ENCODE results near the gene CDCA8. TPM values are rescaled to one million over a fixed set of nuclear protein-coding genes. Genes with fewer than 3 reads are reported as not detected.
A peak's percentile ranks its signal among the peaks of the same experiment; 100 is the strongest.
"Not testable (repeated sequence)": the region's sequence is repeated elsewhere in the genome, so short reads cannot be mapped to it uniquely, and the experiment has no call there.

The CDCA8 gene
- polyA plus RNA-seq, 2 of the 4 experiments (the other 2 are of a cell fraction) = 26.8 to 32.1 TPM

DNA sequence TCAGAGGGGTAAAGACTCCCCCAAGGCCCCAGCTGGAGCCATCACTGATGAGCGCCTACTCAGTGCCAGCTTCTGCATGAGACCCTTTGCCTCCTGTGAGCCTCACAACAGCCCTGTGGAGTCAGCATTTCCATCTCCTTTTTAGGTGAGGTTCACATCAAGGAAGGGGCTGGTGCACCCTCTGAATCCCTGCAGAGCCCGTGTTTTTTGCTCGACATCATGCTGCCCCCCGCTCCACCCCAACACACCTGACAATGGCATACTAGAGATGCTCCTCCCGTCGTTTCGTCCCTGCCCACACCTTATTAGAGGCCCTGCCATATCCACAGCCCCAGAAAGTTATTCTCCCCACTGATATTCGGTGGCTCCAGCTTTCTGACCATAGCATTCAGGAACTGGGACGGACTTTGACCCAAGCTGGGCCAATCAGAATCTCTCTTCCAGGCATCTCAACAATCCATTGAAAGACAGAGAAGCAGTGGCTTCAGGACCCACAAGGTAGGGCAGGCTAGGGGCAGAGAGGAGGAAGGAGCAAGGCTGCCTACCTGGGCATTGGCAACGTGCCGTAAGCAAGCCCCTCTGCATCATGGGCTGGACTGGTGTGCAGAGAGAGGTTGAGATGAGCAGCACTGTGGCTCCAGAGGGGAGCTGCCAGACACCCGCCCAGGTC is 39.9 kb downstream of the CDCA8 start:
- Histone ChIP-seq H3K9me3 (no peaks in the 10 kb centered on the region), H3K4me1 (peaks cover 4% of the 10 kb centered on the region; the same call in 1 of the 3 replicates), H3K27ac (no peak overlapping the region), H3K4me3 (no peak overlapping the region), H3K4me2 (no peak overlapping the region)
- no peak for DNase-seq (ENCODE audit: low read depth in 1 of 2, low spot score in 1 of 2)
- WGBS (ENCODE audit: missing lambda C conversion rate) = 84% methylated on average over 12 of the region's 12 CpGs
- no peak for FAIRE-seq
- ChIA-PET POLR2A (no interaction called here), CTCF (interaction anchor here (0.5 kb wide), 1 partner anchor 208 kb away, joined by 5 read pairs; no protein-coding TSS in a partner anchor)
- peak in 1 of 2 experiments; percentile 56; a peak in 3 of 6 replicates for ATAC-seq
- TF ChIP-seq, protein P1, sequence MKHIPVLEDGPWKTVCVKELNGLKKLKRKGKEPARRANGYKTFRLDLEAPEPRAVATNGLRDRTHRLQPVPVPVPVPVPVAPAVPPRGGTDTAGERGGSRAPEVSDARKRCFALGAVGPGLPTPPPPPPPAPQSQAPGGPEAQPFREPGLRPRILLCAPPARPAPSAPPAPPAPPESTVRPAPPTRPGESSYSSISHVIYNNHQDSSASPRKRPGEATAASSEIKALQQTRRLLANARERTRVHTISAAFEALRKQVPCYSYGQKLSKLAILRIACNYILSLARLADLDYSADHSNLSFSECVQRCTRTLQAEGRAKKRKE (CRISPR knock-in tag; IDR thresholded peaks at IDR 0.05; ENCODE audit: low read depth) = no peak
- no peak for TF ChIP-seq EP300 (IDR thresholded peaks at IDR 0.05)
- TF ChIP-seq CHD4 (IDR thresholded peaks at IDR 0.05; ENCODE audit: borderline replicate concordance) = no peak
- TF ChIP-seq JUNB (IDR thresholded peaks at IDR 0.05) = no peak
- no peak for TF ChIP-seq CHD2 (IDR thresholded peaks at IDR 0.05; ENCODE audit: low read length, partially characterized antibody)
- TF ChIP-seq ZC3H11A (IDR thresholded peaks at IDR 0.05) = no peak
- TF ChIP-seq RFX5 (IDR thresholded peaks at IDR 0.05) = no peak
- no peak for TF ChIP-seq CEBPB (IDR thresholded peaks at IDR 0.05)
- TF ChIP-seq FOSB (CRISPR knock-in tag; IDR thresholded peaks at IDR 0.05) = no peak
- TF ChIP-seq, protein P2, sequence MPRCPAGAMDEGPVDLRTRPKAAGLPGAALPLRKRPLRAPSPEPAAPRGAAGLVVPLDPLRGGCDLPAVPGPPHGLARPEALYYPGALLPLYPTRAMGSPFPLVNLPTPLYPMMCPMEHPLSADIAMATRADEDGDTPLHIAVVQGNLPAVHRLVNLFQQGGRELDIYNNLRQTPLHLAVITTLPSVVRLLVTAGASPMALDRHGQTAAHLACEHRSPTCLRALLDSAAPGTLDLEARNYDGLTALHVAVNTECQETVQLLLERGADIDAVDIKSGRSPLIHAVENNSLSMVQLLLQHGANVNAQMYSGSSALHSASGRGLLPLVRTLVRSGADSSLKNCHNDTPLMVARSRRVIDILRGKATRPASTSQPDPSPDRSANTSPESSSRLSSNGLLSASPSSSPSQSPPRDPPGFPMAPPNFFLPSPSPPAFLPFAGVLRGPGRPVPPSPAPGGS (IDR thresholded peaks at IDR 0.05) = no peak
- no peak for TF ChIP-seq PHF8 (IDR thresholded peaks at IDR 0.05; ENCODE audit: borderline replicate concordance, low read depth)
- no peak for TF ChIP-seq RNF2 (IDR thresholded peaks at IDR 0.05; ENCODE audit: borderline replicate concordance, low read depth)

DNA sequence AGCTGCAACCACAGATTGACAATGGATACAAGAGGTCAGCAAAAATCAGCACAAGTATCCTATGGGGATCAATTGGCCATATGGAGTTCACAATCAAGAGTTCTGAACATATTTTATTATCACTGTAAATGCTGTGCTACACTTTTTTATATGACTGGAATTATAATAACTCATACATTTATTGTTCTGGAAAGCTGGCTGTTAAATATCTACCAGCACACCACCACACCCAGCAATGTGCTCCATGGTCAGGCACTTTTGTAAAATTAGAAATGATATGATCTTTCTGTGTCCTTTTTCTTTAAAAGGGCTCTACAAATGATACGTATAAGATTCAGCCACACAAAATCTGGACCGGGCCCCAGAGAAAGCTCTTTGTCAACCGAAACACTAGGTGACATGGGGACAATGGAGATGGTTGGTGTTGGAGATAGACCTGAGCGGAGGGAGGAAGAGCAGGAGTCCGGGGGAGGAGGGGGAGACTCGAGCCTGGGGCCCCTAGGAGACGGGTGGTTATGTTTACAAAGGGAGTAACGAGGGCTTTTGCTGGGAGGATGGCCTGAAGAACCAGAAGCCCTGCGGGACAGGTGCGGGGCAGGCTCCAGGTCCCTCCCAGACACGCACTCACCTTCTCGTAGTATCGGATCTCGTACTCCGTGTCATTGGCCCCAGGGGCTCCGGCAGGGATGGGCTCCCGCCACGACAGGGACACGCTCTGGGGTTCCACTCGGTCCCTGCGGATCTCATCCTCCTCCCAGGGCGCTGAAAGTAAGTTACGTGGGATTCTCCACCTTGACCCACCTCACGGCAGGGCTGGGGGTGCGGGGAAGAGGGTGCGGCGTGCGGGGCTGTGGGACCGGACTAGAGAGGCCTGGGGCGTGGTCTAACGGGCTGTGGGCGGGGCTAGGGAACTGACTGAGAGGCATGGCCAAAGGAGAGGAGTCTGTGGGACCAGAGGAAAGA is 42.6 kb downstream of the CDCA8 start:
- no peak for ATAC-seq
- POLR2A ChIA-PET = no interaction called here

DNA sequence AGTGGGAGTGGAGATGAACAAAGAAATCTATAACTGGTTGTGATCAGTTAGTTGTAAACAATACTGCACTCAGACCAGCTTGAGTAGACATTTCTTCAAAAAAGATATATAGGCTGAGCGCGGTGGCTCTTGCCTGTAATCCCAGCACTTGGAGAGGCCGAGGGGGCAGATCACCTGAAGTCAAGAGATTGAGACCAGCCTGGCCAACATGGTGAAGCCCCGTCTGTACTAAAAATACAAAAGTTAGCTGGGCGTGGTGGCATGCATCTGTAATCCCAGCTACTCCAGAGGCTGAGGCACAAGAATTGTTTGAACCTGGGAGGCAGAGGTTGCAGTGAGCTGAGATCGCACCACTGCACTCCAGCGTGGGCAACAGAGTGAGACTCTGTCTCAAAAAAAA is 45.7 kb downstream of the CDCA8 start:
- CTCF ChIA-PET = interaction anchor here (1.0 kb wide), 1 partner anchor 22 kb away, joined by 3 read pairs; no protein-coding TSS in a partner anchor
- H3K4me3 ChIP-seq; ATAC-seq; H3K4me2 ChIP-seq; H3K27ac ChIP-seq; DNase-seq (ENCODE audit: low read depth in 1 of 2, low spot score in 1 of 2); H3K4me1 ChIP-seq; FAIRE-seq; POLR2A ChIA-PET; H3K9me3 ChIP-seq: not testable (repeated sequence)
- 60% methylated on average over 6 of the region's 7 CpGs for WGBS (ENCODE audit: missing lambda C conversion rate)

More for the DNA sequence above, 42.6 kb downstream of the CDCA8 start:
- peaks cover 4% of the 10 kb centered on the region; the same call in 1 of the 3 replicates for H3K4me1 ChIP-seq
- DNase-seq (ENCODE audit: low read depth in 1 of 2, low spot score in 1 of 2) (no peak), FAIRE-seq (no peak)
- H3K27ac ChIP-seq = no peak overlapping the region
- no peaks in the 10 kb centered on the region for H3K9me3 ChIP-seq
- TF ChIP-seq JUN (IDR thresholded peaks at IDR 0.05) (no peak), ESRRA (IDR thresholded peaks at IDR 0.05; ENCODE audit: borderline replicate concordance, low read length) (no peak), FOSL2 (IDR thresholded peaks at IDR 0.05) (no peak), FOSL2 (CRISPR knock-in tag; IDR thresholded peaks at IDR 0.05) (no peak), GATA3 (IDR thresholded peaks at IDR 0.05; ENCODE audit: borderline replicate concordance) (no peak), BHLHE40 (IDR thresholded peaks at IDR 0.05; ENCODE audit: low read depth, low read length) (no peak), JUNB (IDR thresholded peaks at IDR 0.05) (no peak), ZFP36 (IDR thresholded peaks at IDR 0.05; ENCODE audit: borderline replicate concordance, partially characterized antibody) (no peak), HEYL (CRISPR knock-in tag; IDR thresholded peaks at IDR 0.05) (no peak), RARB (CRISPR knock-in tag; IDR thresholded peaks at IDR 0.05) (no peak), RFX5 (IDR thresholded peaks at IDR 0.05) (no peak), SMC3 (IDR thresholded peaks at IDR 0.05) (no peak), CHD4 (IDR thresholded peaks at IDR 0.05; ENCODE audit: borderline replicate concordance) (no peak), CEBPB (IDR thresholded peaks at IDR 0.05) (no peak)
- TF ChIP-seq, protein P3, sequence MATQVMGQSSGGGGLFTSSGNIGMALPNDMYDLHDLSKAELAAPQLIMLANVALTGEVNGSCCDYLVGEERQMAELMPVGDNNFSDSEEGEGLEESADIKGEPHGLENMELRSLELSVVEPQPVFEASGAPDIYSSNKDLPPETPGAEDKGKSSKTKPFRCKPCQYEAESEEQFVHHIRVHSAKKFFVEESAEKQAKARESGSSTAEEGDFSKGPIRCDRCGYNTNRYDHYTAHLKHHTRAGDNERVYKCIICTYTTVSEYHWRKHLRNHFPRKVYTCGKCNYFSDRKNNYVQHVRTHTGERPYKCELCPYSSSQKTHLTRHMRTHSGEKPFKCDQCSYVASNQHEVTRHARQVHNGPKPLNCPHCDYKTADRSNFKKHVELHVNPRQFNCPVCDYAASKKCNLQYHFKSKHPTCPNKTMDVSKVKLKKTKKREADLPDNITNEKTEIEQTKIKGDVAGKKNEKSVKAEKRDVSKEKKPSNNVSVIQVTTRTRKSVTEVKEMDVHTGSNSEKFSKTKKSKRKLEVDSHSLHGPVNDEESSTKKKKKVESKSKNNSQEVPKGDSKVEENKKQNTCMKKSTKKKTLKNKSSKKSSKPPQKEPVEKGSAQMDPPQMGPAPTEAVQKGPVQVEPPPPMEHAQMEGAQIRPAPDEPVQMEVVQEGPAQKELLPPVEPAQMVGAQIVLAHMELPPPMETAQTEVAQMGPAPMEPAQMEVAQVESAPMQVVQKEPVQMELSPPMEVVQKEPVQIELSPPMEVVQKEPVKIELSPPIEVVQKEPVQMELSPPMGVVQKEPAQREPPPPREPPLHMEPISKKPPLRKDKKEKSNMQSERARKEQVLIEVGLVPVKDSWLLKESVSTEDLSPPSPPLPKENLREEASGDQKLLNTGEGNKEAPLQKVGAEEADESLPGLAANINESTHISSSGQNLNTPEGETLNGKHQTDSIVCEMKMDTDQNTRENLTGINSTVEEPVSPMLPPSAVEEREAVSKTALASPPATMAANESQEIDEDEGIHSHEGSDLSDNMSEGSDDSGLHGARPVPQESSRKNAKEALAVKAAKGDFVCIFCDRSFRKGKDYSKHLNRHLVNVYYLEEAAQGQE (IDR thresholded peaks at IDR 0.05) = no peak
- TF ChIP-seq, protein P4, sequence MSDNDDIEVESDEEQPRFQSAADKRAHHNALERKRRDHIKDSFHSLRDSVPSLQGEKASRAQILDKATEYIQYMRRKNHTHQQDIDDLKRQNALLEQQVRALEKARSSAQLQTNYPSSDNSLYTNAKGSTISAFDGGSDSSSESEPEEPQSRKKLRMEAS (IDR thresholded peaks at IDR 0.05) = no peak
- TF ChIP-seq, protein P5, sequence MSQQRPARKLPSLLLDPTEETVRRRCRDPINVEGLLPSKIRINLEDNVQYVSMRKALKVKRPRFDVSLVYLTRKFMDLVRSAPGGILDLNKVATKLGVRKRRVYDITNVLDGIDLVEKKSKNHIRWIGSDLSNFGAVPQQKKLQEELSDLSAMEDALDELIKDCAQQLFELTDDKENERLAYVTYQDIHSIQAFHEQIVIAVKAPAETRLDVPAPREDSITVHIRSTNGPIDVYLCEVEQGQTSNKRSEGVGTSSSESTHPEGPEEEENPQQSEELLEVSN (IDR thresholded peaks at IDR 0.05; ENCODE audit: borderline replicate concordance, low read depth) = no peak
- CTCF ChIA-PET = no interaction called here
- no peak overlapping the region for H3K4me3 ChIP-seq
- no peak overlapping the region for H3K4me2 ChIP-seq
- 77% methylated on average over 24 of the region's 32 CpGs for WGBS (ENCODE audit: missing lambda C conversion rate)
